DMS53 treated with DMSO at 0.1 percent for 48 hours (cell line): ENCODE data around the gene INPP5E.

Experiments
- DNase-seq: peaks from one replicate; lab custom pipeline; 2025; ENCODE audit not compliant: unreplicated experiment; lab: John Stamatoyannopoulos, UW

INPP5E gene

GRCh38 chr9:136439481-136440408, at the start of gene INPP5E:
TSS of gene INPP5E (minus strand) at chr9:136439845. CDS start at chr9:136439419, 426 bp downstream.
- peak; percentile 46 for DNase-seq

GRCh38 chr9:136488247-136489214, 48.9 kb upstream of the INPP5E start:
- peak; percentile 59 for DNase-seq

GRCh38 chr9:136487672-136488071, 48.0 kb upstream of the INPP5E start:
- DNase-seq: no peak

GRCh38 chr9:136486823-136487620, 47.4 kb upstream of the INPP5E start:
- no peak for DNase-seq

GRCh38 chr9:136486131-136486530, 46.5 kb upstream of the INPP5E start:
- DNase-seq: no peak

- peak; percentile 46 for DNase-seq
Observed at GRCh38 chr9:136485049-136486045, 45.7 kb upstream of the INPP5E start.

- DNase-seq: peak; percentile 55
Observed at GRCh38 chr9:136484153-136485048, 44.8 kb upstream of the INPP5E start.

- peak; percentile 75 for DNase-seq
Observed at GRCh38 chr9:136483589-136484152, 44.0 kb upstream of the INPP5E start.

- DNase-seq: peak; percentile 90
Observed at GRCh38 chr9:136482793-136483588, 43.3 kb upstream of the INPP5E start, which contains the start of gene SEC16A. TSS of gene SEC16A (minus strand) at chr9:136483040. CDS start at chr9:136477615, 5,425 bp downstream.

GRCh38 chr9:136482046-136482792, 42.6 kb upstream of the INPP5E start:
- DNase-seq: peak; percentile 10

GRCh38 chr9:136481558-136481957, 41.9 kb upstream of the INPP5E start:
- no peak for DNase-seq

GRCh38 chr9:136476369-136477150, 36.9 kb upstream of the INPP5E start:
- no peak for DNase-seq

GRCh38 chr9:136474974-136475865, 35.6 kb upstream of the INPP5E start:
- DNase-seq: no peak

GRCh38 chr9:136474021-136474640, 34.5 kb upstream of the INPP5E start:
- no peak for DNase-seq
